ENCODE measurements around the gene PAWR.

GRCh38 chr12:79661629-79662028, 29.1 kb downstream of the PAWR start:
- no peak for TF ChIP-seq POLR2A (IDR thresholded peaks at IDR 0.05; ENCODE audit: low read depth, low read length)
- TF ChIP-seq FOS (IDR thresholded peaks at IDR 0.05; ENCODE audit: borderline replicate concordance, insufficient read depth, low read length), result no peak
- no peak for TF ChIP-seq CTCF (IDR thresholded peaks at IDR 0.05; ENCODE audit: extremely low read depth in 1 of 2, insufficient read depth in 1 of 2, low read depth in 1 of 2, low read length in 2 of 2)
- no peak for TF ChIP-seq POLR2AphosphoS5 (IDR thresholded peaks at IDR 0.05; ENCODE audit: insufficient read depth, low read depth, low read length)
- no peak for TF ChIP-seq EZH2 (IDR thresholded peaks at IDR 0.05; ENCODE audit: borderline replicate concordance, low read depth, low read length, severe bottlenecking)
- TF ChIP-seq JUN (IDR thresholded peaks at IDR 0.05; ENCODE audit: borderline replicate concordance, insufficient read depth, insufficient read length, low read depth), result no peak
- TF ChIP-seq, protein P1, sequence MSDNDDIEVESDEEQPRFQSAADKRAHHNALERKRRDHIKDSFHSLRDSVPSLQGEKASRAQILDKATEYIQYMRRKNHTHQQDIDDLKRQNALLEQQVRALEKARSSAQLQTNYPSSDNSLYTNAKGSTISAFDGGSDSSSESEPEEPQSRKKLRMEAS (IDR thresholded peaks at IDR 0.05; ENCODE audit: insufficient read depth, insufficient read length), result no peak
- no peak for TF ChIP-seq MYC (IDR thresholded peaks at IDR 0.05; ENCODE audit: low read depth, low read length)

Measured in endothelial cell of umbilical vein (primary cell).